Measurements from ENCODE around the gene SLC25A44.

The SLC25A44 gene

GRCh38 chr1:156193488-156194299 lies at the start of gene SLC25A44:
TSS of gene SLC25A44 (plus strand) at chr1:156194104. CDS start at chr1:156199848, 5,744 bp downstream.
- DNase-seq (ENCODE audit: low spot score) = peak; percentile 100

GRCh38 chr1:156144742-156145141 lies 49.2 kb upstream of the SLC25A44 start:
- no peak for DNase-seq (ENCODE audit: low spot score)

GRCh38 chr1:156145650-156146019 lies 48.3 kb upstream of the SLC25A44 start:
- no peak for DNase-seq (ENCODE audit: low spot score)

- peak; percentile 88 for DNase-seq (ENCODE audit: low spot score)
Observed at GRCh38 chr1:156146020-156146768, 47.7 kb upstream of the SLC25A44 start.

- no peak for DNase-seq (ENCODE audit: low spot score)
Observed at GRCh38 chr1:156146769-156147405, 47.0 kb upstream of the SLC25A44 start.

- no peak for DNase-seq (ENCODE audit: low spot score)
Observed at GRCh38 chr1:156148216-156148615, 45.7 kb upstream of the SLC25A44 start.

GRCh38 chr1:156149374-156150332 lies 44.3 kb upstream of the SLC25A44 start:
- DNase-seq (ENCODE audit: low spot score) = no peak

- no peak for DNase-seq (ENCODE audit: low spot score)
Observed at GRCh38 chr1:156150333-156151011, 43.4 kb upstream of the SLC25A44 start.

- no peak for DNase-seq (ENCODE audit: low spot score)
Observed at GRCh38 chr1:156151093-156151688, 42.7 kb upstream of the SLC25A44 start.

- no peak for DNase-seq (ENCODE audit: low spot score)
Observed at GRCh38 chr1:156152628-156153027, 41.3 kb upstream of the SLC25A44 start.

- no peak for DNase-seq (ENCODE audit: low spot score)
Observed at GRCh38 chr1:156153362-156153761, 40.5 kb upstream of the SLC25A44 start, which contains the start of gene SEMA4A. TSS of gene SEMA4A (plus strand) at chr1:156153585. CDS start at chr1:156154579, 994 bp downstream.

GRCh38 chr1:156154317-156154749 lies 39.6 kb upstream of the SLC25A44 start:
- no peak for DNase-seq (ENCODE audit: low spot score)

GRCh38 chr1:156155756-156156510 lies 38.0 kb upstream of the SLC25A44 start:
- no peak for DNase-seq (ENCODE audit: low spot score)

- no peak for DNase-seq (ENCODE audit: low spot score)
Observed at GRCh38 chr1:156157506-156157905, 36.4 kb upstream of the SLC25A44 start.

GRCh38 chr1:156157966-156158365 lies 35.9 kb upstream of the SLC25A44 start:
- DNase-seq (ENCODE audit: low spot score) = no peak

GRCh38 chr1:156160000-156160742 lies 33.7 kb upstream of the SLC25A44 start:
- DNase-seq (ENCODE audit: low spot score) = no peak

- peak; percentile 85 for DNase-seq (ENCODE audit: low spot score)
Observed at GRCh38 chr1:156160743-156161171, 33.1 kb upstream of the SLC25A44 start.

GRCh38 chr1:156162430-156163037 lies 31.4 kb upstream of the SLC25A44 start:
- DNase-seq (ENCODE audit: low spot score) = no peak

Measured in cerebellar cortex (tissue), 1 donor.